ENCODE measurements around the gene BCAR1.

DNA sequence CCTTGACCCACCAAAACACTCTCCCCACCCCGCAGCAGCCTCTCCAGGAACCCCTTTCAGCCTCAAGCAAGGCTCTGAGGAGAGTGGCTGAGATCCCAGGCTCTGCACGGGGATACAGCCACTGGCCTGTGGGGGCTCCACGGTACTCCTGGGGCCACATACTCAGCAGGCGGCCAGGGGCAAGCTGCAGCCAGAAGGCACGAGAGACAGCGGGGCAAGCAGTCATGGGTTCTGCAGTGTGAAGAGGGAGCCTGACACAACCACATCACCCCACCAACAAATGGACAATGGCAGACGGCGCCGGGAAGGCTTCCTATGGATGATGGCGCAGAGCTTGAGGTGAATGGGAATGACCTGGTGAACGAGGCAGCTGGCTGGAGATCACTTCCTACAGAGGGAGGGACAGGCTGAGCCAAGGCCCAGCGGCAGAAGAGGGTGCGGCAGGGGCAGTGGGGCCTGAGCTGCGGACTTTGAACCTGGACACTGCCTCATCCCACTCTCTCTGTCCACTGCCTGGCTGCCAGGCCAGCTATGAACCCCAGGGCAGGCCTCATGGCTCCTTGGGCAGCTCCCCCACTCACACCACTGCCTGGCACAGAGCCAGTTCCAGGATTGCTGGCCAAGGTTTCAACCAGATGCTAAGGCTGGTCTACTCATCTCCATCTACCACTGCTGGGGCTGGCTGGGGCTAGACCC, 10.8 kb upstream of the BCAR1 start:
- TF ChIP-seq GATA3 (IDR thresholded peaks at IDR 0.05; ENCODE audit: low read depth, low read length) (no peak), GATA2 (IDR thresholded peaks at IDR 0.05; ENCODE audit: low read depth, low read length) (no peak)
